ENCODE data around the gene TRIM40.
"Not testable (repeated sequence)": the region's sequence is repeated elsewhere in the genome, so short reads cannot be mapped to it uniquely, and the experiment has no call there.

Gene TRIM40

GRCh38 chr6:30113841-30114240 is 22.1 kb upstream of the TRIM40 start:
- no peak for DNase-seq (ENCODE audit: low spot score)

- no peak for DNase-seq (ENCODE audit: low spot score)
Observed at GRCh38 chr6:30116724-30117123, 19.2 kb upstream of the TRIM40 start.

GRCh38 chr6:30118691-30119090 is 17.2 kb upstream of the TRIM40 start:
- DNase-seq (ENCODE audit: low spot score), result not testable (repeated sequence)

DNA sequence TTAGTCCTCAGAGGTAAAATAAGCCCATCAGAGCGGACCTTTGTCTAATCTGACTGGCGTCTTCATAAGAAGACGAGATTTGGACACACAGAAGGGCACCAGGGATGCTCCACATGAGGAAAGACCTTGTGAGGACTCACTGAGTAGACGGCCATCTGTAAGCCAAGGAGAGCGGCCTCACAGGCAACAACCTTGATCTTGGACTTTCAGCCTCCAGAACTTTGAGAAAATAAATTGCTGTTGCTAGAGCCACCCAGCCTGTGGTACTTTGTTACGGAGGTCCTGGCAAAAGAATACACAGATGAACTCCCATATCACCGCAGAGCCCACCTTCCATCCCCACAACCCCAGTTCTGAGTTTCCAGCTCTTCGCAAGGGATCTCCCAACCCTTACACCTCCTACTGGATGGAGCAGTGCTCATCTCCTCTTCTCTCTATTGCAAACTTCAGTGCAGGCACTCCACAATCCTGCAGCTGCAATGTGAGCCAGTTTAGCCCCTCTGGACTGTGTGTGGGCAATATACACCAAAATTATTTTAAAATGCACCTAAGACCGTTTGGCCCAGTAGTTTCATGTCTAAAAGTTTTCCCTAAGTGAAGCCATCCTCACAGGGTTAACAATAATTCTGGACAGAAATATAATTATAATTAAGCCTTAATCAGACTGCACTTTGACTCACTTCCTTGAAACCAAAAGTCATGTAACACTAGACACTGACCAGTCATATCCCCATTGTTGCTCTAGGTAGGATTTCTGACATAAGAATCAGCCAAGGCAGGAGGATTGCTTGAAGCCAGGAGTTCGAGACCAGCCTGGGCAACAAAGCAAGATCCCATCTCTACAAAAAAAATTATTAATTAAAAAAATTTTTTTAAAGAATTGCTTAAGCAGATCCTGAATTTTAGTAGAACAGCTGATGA is 14.2 kb upstream of the TRIM40 start:
- no peak for DNase-seq (ENCODE audit: low spot score)

- no peak for DNase-seq (ENCODE audit: low spot score)
Observed at GRCh38 chr6:30122515-30122914, 13.4 kb upstream of the TRIM40 start.

- no peak for DNase-seq (ENCODE audit: low spot score)
Observed at GRCh38 chr6:30127238-30128093, 8.5 kb upstream of the TRIM40 start.

GRCh38 chr6:30129265-30130178 is 6.4 kb upstream of the TRIM40 start:
- DNase-seq (ENCODE audit: low spot score), result no peak

DNA sequence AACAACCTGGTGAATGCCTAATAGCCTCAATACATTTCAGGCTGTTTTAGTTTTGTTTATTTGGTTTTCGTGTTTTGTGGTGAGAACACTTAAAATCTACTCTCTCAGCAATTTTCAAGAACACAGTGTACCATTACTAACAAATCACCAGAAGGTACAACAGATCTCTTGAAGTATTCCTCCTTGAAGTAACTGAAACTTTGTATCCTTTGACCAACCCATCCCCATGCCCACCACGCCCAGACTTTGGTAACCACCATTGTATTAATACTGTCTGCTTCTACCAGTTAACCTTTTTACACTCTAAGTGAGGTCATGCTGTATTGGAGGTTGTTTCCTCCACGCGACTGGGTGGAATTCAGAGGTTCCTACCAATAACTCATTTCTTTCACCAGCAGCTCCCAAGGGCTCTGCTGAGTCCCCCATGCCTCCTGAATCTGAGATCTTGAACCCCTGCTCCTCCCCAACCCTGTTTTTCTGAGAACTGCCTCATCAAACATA is 5.7 kb upstream of the TRIM40 start:
- DNase-seq (ENCODE audit: low spot score), result no peak

DNA sequence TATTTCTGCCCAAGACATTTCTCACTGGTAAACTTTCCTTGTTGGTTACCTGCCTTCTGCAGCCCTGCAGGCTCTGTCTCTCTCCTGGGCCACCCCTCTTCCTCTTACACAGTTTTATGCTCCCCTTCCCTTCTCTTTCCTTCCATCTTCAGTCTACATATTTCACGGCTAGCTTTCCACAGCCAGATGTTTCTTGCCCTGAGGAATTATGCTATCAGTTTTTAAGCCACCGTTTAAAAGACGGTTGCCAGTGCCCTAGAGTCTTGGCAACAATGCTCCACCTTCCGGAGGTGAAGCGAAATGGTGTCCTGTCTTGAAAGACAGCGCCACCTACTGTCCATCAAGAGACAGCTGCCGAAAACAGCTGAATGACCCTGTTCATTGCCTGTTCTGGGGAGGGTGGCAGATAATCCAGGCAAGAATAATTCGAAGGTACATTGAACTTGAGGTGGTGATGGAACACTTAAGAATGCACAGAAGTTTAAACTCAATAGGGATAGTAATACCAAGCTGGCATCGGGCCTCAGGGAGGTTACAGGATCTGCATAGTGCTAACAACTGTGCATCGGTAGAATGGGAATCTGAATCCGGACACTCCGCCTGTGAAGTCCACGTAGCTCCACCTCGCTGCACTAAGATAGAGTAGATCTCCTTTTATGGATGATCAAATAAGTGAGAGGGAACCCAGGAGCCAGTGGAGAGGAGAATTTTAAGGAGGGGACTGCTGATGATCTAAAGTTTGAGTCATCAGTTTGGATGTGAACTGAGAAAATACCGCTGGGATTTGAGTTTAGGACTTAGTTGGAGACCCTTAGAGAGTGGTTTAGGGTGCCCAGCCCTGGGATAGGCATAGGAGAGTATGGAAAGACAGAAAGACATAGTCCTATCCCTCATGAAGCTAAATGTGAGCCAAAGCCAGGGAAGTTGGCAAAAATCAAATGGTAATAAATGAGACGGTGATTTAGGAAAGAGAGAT is 4.8 kb upstream of the TRIM40 start:
- peak; percentile 91 for DNase-seq (ENCODE audit: low spot score)

DNA sequence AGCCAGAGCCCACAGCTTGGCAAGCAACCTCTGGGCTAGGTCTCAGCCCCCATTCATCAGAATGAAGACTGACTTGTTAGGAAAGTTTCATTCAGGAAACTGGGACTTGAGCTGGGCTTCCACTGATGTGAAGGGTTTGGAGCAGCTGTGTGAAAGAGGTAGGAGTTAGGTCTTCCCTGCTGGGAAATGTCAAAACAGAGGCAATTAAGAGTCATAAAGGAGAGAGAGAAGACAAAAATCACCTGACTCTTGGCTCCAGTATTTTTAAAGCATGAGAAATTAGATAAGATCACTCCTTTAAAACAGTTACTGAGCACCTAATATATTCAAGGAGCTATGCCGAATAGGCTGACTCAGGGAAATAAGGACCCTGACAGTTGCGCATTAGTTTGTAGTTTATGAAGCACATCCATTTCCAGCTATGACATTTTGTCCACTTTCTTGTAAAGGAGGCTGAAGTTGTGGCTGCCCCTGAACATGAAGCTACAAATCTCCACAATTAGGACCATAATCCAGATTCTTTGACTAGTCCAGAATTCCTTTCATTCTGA is 3.9 kb upstream of the TRIM40 start:
- DNase-seq (ENCODE audit: low spot score), result no peak

DNA sequence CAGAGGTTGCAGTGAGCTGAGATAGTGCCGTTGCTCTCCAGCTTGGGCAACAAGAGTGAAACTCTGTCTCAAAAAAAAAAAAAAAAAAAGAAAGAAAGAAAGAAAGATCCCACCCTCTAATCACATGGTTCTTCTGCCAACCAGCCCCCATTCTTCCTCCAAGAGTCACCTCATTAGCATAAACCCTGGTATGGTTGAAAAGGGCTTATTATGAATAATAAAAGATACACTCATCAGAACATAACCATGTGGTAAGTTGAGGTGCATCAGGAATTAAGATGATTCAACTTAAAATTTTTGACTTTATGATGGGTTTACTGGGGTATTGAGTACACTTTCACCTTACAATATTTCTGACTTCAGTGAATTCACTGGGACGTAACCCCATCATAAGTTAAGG is 793 bp upstream of the TRIM40 start:
- no peak for DNase-seq (ENCODE audit: low spot score)

DNA sequence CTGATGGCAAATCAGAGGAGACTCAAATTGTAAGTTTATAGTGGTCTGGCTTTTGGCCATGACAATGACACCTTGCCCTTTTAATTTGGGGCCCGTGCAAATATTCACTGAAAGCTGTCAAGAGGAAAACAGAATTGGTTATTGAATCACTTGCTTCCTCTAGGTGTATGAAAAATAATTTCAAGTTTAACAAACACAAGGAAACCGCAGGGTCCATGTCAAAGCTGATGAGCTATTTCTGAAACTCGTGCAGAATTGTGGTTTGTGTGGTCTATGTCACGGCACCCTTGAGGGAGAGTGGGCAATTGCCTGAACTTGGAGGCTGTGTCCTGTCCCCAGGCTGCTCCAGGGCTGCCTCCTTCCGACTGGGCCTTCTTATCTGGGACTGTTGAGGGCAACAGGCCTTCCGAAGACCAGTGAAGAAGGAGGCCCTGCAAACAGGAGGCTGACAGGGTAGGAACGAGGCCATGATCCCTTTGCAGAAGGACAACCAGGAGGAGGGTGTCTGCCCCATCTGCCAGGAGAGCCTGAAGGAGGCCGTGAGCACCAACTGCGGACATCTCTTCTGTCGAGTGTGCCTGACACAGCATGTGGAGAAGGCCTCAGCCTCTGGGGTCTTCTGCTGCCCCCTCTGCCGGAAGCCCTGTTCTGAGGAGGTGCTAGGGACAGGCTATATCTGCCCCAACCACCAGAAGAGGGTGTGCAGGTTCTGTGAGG is 788 bp downstream of the TRIM40 start:
- no peak for DNase-seq (ENCODE audit: low spot score)

GRCh38 chr6:30140240-30140639 is 4.3 kb downstream of the TRIM40 start:
- not testable (repeated sequence) for DNase-seq (ENCODE audit: low spot score)

- DNase-seq (ENCODE audit: low spot score), result no peak
Observed at GRCh38 chr6:30142665-30143064, 6.7 kb downstream of the TRIM40 start.

DNA sequence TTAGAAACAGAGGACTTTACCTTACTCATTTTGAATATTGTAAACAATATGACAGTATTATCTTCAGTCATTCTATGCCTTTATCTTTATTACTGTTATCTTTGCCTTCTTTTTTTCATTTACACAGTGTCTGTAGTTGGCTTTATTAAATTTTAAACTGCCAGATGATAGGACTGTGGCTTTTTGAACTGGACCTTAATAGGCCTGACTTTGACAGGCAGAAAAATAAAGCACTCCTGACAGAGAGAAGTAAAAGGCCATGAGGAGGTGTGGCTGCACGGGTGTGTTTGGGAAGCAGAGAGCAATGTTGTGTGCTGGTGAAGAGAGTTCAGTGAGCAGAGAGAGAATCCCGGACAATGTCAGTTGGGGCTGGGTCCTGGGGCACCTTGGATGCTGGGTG is 7.8 kb downstream of the TRIM40 start:
- no peak for DNase-seq (ENCODE audit: low spot score)

GRCh38 chr6:30144811-30145210 is 8.9 kb downstream of the TRIM40 start:
- no peak for DNase-seq (ENCODE audit: low spot score)

- no peak for DNase-seq (ENCODE audit: low spot score)
Observed at GRCh38 chr6:30145818-30146217, 9.9 kb downstream of the TRIM40 start.

- DNase-seq (ENCODE audit: low spot score), result peak; percentile 22
Observed at GRCh38 chr6:30147096-30147495, 11.2 kb downstream of the TRIM40 start.

GRCh38 chr6:30149234-30149633 is 13.3 kb downstream of the TRIM40 start:
- DNase-seq (ENCODE audit: low spot score), result peak; percentile 57
